GM12872 (cell line): ENCODE measurements around the gene ZDHHC14.

Source experiments
- CTCF ChIP-seq: IDR thresholded peaks from 3 replicates; pipeline ENCODE4 v1.5.1; 2011; ENCODE audit warnings: low read depth, mild to moderate bottlenecking, low read length, moderate library complexity; ENCODE audit not compliant: insufficient read depth

Gene ZDHHC14

GRCh38 chr6:157503018-157503747 lies 122.2 kb downstream of the ZDHHC14 start:
- no peak for TF ChIP-seq CTCF

GRCh38 chr6:157505912-157506491 lies 125.0 kb downstream of the ZDHHC14 start:
- no peak for TF ChIP-seq CTCF

- TF ChIP-seq CTCF: no peak
Observed at GRCh38 chr6:157510323-157511188, 129.6 kb downstream of the ZDHHC14 start.

- TF ChIP-seq CTCF: no peak
Observed at GRCh38 chr6:157511682-157512381, 130.8 kb downstream of the ZDHHC14 start.

- no peak for TF ChIP-seq CTCF
Observed at GRCh38 chr6:157512382-157512682, 131.3 kb downstream of the ZDHHC14 start.

GRCh38 chr6:157513004-157513603 lies 132.1 kb downstream of the ZDHHC14 start:
- no peak for TF ChIP-seq CTCF
